Activated effector memory CD4-positive, alpha-beta T cell treated with Interleukin-2 at 50 U/mL for 16 hours (primary cell): ENCODE measurements around the gene PIN4.
A peak's percentile ranks its signal among the peaks of the same experiment; 100 is the strongest.
"Not testable (repeated sequence)": the region's sequence is repeated elsewhere in the genome, so short reads cannot be mapped to it uniquely, and the experiment has no call there.

ENCODE experiments used
- DNase-seq: peaks from one replicate; pipeline ENCODE4 v3.0.0-alpha.2; 2020

PIN4 gene

DNA sequence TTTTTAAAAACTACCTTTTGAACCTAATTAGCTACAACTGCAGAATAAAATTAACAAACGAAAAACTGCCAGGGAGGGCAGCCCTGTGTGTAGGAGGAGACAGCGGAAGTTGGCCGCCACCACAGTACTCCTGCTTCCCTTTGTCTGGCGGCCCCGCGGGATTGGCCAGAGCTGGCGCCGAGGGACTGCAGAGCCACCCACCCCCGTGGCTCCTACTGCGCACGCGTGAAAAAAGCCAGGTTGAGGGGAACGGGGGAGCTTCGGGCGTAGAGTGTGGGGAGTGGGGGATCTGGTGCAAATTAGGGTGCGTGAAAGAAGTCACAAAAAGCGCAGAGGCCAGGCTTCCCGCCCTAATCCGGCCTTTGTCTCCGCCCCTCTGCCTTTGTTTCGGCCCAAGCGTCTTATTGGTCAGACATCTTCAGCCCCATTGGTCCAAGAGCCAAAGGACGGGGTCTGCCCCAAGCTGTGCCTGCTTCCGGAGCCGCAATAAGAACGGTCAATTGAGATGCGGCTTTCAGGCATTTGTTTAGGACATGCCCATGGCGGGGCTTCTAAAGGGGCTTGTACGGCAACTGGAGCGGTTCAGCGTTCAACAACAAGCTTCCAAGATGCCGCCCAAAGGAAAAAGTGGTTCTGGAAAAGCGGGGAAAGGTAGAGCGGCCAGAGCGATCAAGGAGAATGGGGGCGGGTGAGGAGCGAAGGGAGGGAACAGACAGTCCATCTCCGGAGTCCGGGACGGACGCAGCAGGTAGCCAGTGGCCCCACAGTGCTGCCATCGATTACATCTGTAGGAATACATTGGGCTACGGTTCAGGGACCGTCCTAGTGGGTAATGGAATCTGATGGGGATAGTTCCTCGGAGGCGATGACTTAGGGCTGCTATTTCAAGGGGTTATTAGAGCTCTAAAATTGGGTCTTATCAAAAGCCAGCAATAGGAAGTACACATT lies at the start of gene PIN4:
PIN4 (plus strand) TSS at position 580 of the 948 bp plus-strand sequence; CDS start at position 609, 29 bp downstream.
- peak; percentile 81 for DNase-seq

DNA sequence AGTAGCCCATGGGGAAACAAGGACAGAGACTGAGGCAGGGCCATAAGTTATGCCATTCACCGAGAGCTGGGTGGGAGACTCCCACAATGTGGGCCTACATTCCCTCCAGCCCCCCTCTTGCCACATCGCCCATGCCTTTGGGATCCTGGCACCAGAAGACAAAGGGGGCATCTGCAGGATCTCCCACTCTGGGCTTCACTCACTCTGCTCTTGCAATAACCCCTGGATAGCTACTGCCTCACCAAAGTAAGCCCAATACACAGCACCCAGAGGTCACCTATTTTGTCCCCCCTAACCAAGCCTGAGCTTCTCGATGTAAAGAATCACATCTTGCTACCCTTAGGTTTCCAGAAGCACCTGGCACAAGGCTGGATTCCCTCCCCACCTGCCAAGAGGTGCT lies 49.1 kb upstream of the PIN4 start:
- DNase-seq: no peak

DNA sequence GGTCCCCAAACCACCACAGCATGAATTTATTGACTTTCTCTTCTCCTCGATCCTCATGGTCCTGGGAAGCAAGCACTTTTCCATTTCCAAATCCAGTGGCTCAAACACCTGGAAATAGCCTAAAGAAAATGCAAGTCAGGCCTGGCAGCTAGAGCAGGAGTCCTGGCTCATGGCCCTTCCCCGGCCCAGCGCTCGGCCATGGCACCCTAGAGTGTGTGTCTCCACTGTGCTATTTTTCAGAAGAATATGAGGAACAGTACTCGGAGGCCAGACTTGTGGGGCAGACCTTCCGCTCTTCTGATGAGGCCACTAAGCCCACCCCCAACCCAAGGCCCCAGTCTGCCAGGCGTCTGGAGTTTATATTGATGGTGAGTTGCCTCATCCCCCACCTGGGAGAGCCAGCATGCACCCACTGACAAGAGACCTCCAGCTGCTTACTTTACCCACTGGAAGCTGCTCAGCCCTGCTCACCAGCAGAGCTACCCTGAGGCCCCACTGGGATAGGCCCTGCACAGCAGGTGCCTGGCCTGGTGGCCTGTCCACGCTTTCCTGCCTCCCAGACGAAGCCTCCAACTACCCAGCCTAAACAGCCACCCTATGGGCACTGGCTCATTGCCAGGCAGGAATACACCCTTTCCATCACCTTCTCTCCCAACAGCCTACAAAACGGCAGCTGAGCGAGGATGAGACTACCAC lies 47.6 kb upstream of the PIN4 start:
- no peak for DNase-seq

GRCh38 chrX:72137846-72138495 lies 43.6 kb upstream of the PIN4 start:
- DNase-seq: no peak

DNA sequence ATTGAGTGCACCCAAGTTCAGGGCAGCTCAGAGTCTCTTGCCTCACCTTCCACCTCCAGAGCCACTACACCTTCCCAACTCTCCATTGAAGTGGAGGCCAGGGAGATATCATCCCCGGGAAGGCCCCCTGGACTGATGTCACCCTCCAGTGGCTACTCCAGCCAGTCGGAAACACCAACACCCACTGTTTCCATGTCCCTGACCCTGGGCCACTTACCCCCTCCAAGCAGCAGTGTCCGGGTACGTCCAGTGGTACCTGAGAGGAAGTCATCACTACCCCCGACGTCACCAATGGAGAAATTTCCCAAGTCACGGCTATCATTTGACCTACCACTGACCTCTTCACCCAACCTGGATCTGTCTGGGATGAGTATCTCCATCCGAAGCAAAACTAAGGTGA lies 42.0 kb upstream of the PIN4 start:
- DNase-seq: no peak

DNA sequence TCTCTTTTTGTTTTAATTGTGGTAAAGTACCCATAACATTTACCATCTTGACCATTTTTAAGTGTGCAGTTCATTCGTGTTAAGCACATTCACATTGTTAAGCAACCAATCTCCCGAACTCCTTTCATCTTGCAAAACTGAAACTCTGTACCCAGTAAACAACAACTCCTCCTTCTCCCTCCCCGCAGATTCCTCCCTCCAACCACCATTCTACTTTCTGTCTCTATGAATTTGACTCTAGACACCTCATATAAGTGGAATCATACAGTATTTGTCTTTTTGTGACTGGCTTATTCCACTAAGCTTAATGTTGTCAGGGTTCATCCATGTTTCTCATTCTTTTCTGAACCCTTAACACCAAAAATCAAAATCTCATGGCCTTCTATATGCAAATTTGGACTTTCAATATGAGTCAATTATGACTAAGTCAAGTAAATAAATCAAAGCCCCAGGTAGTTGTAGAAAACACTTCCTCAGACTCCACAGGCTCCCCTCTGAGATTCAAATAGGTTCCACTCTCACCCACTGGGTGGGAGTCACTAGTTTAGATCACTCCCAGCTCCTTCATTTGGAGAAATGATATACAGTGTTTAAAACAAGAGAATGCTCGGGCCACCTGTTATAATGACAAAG lies 40.1 kb upstream of the PIN4 start:
- DNase-seq: no peak

DNA sequence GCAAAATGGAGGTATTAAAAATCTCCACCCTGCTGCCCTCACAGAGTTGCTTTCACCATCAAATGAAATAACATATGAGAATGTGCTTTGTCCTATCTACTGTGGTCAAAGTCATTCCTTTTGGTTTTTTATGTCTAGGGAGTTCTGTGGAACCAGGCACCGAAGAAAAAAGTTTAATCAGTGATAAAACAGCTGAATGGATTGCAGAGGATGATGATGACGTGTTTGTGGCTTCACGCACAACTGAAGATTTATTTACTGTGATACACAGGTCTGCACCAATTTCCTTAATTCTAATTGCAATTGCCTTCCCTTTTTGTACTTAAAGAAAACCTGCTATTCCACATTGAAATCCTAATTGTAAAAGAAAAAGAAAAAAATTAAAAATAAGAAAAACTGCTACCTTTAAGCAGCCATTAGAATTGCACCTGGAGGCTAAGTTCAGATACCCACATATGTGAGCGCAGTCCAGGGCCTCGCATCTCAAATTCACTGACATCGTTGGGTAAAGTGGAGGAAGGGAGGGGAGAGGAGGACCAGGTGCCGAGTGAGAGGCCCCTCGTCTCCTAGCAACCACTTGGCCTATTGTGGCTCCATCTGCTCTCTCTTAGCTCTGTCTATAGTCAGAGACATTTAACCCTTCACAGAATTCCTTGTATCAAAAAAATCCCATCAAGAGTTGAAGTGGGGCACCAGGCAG lies 39.3 kb upstream of the PIN4 start:
- no peak for DNase-seq

DNA sequence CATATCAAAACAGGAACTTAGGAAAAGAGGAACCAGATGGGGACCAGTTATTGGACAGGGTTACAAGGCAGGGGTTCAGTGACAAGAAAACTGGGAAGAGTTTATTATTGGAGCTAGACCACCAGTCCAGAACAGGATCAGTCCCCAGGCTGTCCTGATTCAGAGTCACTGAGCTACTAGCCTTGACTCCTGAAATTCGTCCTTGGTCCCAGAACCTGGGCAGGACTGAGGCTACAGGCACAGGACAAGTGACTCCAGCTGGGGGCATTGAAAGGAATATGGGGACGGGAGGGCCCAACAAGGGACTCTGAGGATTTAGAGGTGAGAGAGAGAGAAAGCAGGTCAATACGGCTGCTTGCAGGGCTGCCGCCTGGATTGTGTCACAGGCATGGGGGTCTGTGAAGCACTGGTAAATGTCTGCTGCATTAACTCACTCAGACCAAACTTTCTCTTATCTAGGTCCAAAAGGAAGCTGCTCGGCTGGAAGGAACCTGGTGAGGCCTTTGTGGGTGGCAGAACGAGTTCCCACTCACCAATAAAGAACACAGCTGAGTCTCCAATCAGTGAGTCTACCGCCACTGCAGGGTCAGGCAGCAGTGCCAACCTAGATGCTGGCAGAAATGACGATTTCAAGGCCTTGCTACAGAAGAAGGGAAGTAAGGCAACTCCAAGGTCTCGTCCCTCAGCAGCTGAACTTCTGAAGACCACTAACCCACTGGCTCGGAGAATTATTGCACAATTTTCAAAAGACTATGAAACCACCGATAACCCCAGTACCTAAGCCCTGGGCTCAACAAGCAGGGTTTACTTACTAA lies 38.6 kb upstream of the PIN4 start:
- no peak for DNase-seq

- DNase-seq: no peak
Observed at GRCh38 chrX:72143609-72143907, 38.0 kb upstream of the PIN4 start.

GRCh38 chrX:72145181-72145580 lies 36.4 kb upstream of the PIN4 start:
- no peak for DNase-seq

DNA sequence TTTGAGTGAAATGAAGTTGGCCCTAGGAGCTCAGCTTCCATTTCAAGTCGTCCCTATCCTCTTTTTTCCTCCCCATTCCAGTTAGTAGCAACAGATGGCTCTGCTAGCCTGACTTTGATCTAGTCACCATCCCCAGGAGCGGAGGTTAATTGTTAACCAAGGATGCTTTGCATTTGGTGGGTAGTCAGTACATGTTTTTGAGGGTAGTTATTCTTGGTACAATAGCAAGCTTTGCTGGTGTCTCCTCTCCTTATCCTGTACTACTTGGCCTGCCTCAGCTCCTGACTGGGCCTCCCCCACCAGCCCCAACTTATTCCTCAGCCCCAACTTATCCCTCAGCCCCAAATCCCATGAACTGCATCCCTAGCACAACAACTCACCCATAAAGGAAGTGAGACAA lies 35.0 kb upstream of the PIN4 start:
- DNase-seq: no peak

DNA sequence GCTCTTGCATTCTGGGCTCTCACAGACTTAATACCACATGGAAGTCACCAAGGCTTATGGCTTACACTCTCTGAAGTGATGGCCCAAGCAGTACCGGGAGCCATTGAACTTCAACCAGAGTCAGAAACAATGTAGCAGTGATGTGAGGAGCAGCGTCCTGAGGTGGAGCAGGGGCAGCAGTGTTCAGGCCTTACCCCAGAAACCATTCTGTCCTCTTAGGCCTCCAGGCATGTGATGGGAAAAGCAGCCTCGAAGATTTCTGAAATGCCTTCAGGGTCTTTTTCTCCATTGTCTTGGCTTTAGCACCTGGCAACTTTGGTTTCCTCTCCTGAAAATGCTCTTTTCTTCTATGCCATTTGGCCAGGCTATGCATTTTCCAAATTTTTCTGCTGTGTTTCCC lies 22.8 kb upstream of the PIN4 start:
- DNase-seq: no peak

DNA sequence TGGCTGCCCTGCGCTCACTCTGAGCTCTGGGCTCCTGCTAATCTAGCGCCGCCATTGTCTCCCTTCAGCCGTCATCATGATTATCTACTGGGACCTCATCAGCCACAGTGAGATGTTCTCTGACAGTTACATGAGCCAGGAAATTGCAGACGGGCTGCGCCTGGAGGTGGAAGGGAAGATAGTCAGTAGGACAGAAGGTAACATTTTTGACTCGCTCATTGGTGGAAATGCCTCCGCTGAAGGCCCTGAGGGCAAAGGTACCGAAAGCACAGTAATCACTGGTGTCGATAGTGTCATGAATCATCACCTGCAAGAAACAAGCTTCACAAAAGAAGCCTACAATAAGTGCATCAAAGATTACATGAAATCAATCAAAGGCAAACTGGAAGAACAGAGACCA lies 21.8 kb upstream of the PIN4 start:
- DNase-seq: no peak

- DNase-seq: no peak
Observed at GRCh38 chrX:72165551-72165950, 16.0 kb upstream of the PIN4 start.

DNA sequence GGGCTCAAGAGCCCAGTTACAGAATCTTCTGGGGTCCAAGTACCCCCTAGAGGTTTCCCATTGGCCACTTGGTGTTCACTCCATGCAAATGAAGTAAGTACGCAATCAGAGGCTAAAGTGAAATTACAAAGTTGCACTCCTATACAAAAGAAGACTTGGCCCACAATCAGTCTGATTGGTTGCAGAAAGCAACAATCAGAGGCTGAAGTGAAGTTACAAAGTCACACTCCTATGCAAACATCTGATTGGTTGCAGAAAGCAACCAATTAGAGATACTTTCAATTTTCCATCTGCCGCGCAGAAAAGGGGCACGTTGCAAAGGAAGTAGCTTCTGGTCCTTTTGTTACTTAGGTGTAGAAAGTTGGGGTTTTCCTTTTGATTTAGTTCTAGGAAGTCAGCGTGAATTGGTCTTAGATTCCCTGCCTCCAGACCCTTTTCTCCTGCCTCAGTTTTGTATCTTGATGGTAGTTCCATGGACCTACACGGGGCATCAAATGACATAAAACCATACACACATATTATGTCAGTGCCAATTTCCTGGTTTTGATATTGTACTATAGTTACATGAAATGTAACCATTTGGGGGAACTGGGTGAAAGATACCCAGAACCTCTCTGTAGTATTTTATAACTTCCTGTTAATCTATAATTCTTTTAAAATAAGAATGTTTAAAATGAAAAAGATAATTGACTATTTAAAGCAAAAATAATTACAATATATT lies 12.4 kb upstream of the PIN4 start:
- peak; percentile 10 for DNase-seq

DNA sequence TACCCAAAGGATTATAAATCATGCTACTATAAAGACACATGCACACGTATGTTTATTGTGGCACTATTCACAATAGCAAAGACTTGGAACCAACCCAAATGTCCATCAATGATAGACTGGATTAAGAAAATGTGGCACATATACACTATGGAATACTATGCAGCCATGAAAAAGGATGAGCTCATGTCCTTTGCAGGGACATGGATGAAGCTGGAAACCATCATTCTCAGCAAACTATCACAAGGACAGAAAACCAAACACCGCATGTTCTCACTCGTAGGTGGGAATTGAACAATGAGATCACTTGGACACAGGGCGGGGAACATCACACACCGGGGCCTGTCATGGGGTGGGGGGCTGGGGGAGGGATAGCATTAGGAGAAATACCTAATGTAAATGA lies 5.3 kb upstream of the PIN4 start:
- not testable (repeated sequence) for DNase-seq

DNA sequence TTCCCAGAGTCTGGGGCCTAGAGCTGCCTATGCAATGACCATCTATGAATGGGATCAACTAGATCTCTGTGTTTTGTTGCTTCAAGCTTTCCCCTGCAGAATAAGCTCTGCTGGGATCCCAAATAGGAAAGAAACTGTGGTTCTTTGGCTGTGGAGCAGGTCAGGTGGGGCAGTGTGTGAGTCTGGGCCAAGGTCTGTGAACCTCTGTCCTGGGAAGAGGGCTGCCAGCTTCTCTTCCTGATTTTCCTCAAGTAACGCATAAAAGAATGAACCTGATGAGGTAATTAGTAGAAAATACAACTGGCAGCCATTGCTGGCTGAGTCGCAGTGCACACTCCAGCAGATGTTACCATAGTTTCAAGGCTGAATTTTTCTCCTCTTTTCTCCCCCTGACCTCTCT lies 4.6 kb upstream of the PIN4 start:
- no peak for DNase-seq

GRCh38 chrX:72180539-72180938 lies 1.0 kb upstream of the PIN4 start:
- DNase-seq: no peak

GRCh38 chrX:72182924-72183323 lies 1.4 kb downstream of the PIN4 start:
- no peak for DNase-seq

- no peak for DNase-seq
Observed at GRCh38 chrX:72201836-72202536, 20.4 kb downstream of the PIN4 start.
